Astrocyte (in vitro differentiated cells and primary cell): ENCODE results near the gene PIK3R3.

Experiments
- CTCF ChIP-seq: IDR thresholded peaks from 2 replicates; pipeline ENCODE4 v1.5.1; 2011; ENCODE audit warnings: low read depth, mild to moderate bottlenecking, inconsistent platforms, low read length, moderate library complexity; ENCODE audit not compliant: insufficient read depth
- EZH2 ChIP-seq: IDR thresholded peaks from 2 replicates; pipeline ENCODE4 v1.6.1; 2012; ENCODE audit warnings: mild to moderate bottlenecking, low read length, inconsistent platforms; ENCODE audit not compliant: insufficient read depth

GRCh38 chr1:46011121-46011695 is 121.2 kb downstream of the PIK3R3 start:
- TF ChIP-seq CTCF (no peak), EZH2 (no peak)
